Heart right ventricle (tissue), 16 donors: ENCODE data around the gene RIT2. TPM values are rescaled to one million over a fixed set of nuclear protein-coding genes. Genes with fewer than 3 reads are reported as not detected.

Experiments used
- ATAC-seq, 8 donors: fragments of 200-7000 bp; cut with Tn5 transposase; one replicate each; pipeline ENCODE4 v1.9.1; 2020; ENCODE audit warnings: mild to moderate bottlenecking in 8 of 8, moderate library complexity in 8 of 8, moderate number of reproducible peaks in 1 of 8
- DNase-seq, 2 donors: peaks; one replicate each; pipeline ENCODE4 v3.0.0-alpha.2; 2020
- H3K27ac ChIP-seq, 10 donors: fragments of 200-600 bp; sonication (generic) in 2 of 10; one replicate each; pipeline versions ENCODE4 v1.5.0 to v1.8.0; 2020 to 2022; ENCODE audit warnings: mild to moderate bottlenecking in 3 of 10
- H3K27me3 ChIP-seq, 7 donors: fragments of 200-600 bp; one replicate each; pipeline ENCODE4 v1.8.0; 2021 to 2022; ENCODE audit warnings: mild to moderate bottlenecking in 2 of 7
- H3K36me3 ChIP-seq, 9 donors: fragments of 200-600 bp; sonication (generic) in 1 of 9; one replicate each; pipeline versions ENCODE4 v1.5.0 to v1.8.0; 2020 to 2022; ENCODE audit warnings: mild to moderate bottlenecking in 2 of 9
- H3K4me1 ChIP-seq, 9 donors: fragments of 200-600 bp; sonication (generic) in 1 of 9; one replicate each; pipeline versions ENCODE4 v1.5.0 to v1.8.0; 2020 to 2022; ENCODE audit warnings: mild to moderate bottlenecking in 4 of 9
- H3K4me3 ChIP-seq, 10 donors: fragments of 200-600 bp; sonication (generic) in 2 of 10; one replicate each; pipeline versions ENCODE4 v1.5.0 to v1.8.0; 2020 to 2022; ENCODE audit warnings: mild to moderate bottlenecking in 7 of 10, moderate library complexity in 2 of 10
- H3K9me3 ChIP-seq, 11 donors: fragments of 200-600 bp in 10 of 11; sonication (generic) in 2 of 11; one replicate each; pipeline versions ENCODE4 v1.5.0 to v1.8.0; 2013 to 2022; ENCODE audit warnings: mild to moderate bottlenecking in 2 of 11, control low read depth in 1 of 11, moderate library complexity in 1 of 11
- WGBS, 2 donors: extraction: QIAGEN DNeasy Blood & Tissue Kit; methylation state at CpG; one replicate each; pipeline ENCODE4 v1.1.7; 2013; ENCODE audit warnings: inconsistent platforms in 1 of 2; 5-methylcytosine and 5-hydroxymethylcytosine counted together
- intact Hi-C, 10 donors: fragments of 100-400 bp; cut with DNase I; formaldehyde crosslinking; loops; one replicate each; pipeline versions ENCODE4 v1.11.1 to v1.14.2; 2022
- polyA plus RNA-seq, 2 donors: library from polyadenylated mRNA; stranded (reverse); fragments of 200-250 nt; gene quantifications; one replicate each; pipeline ENCODE4 v1.2.3, GENCODE V29; 2013
- total RNA-seq, 10 donors: library from RNA; stranded (reverse); fragmentation: NEBNext Ultra II Directional in 3 of 10; extraction: Animal tissue kit (Norgen Biotek cat#: 25700) in 3 of 10; gene quantifications; one replicate each; pipeline versions ENCODE4 v1.2.1 to v1.2.4, GENCODE V29; 2021 to 2023
- TF ChIP-seq, protein P1 (sequence below), 9 donors: fragments of 200-600 bp; sonication (generic) in 2 of 9; IDR thresholded peaks; one replicate each; pipeline versions ENCODE4 v1.5.0 to v1.8.0; 2021 to 2022; ENCODE audit warnings: antibody characterized with exemption in 9 of 9, mild to moderate bottlenecking in 5 of 9, moderate library complexity in 1 of 9
- donor health status: Arrhythmogenic right ventricular cardiomyopathy.
- donor health status: ischemic (EF 13 %, LVEDD 7.1; RV severe dilation, severe dysfunction).
- donor health status: healthy with polysubstance abuse.
- donor health status: DM: no; HTN: yes; CAD: no.
- donor health status: DM: no; HTN: no; CAD: no.
- donor health status: ischemic (EF 25% LVEDD 6.9; RV normal size, moderate dysfunction).
- donor health status: ischemic (EF 25% LVEDD 5.7; RV mildly dilated, moderate dysfunction).
- donor health status: healthy.
- donor health status: DM: yes; HTN: yes; CAD: no.
- donor health status: Ischemic cardiomyopathy.
- donor health status: ischemic (EF 35%, LVEDD 5.7; RV mildly dilated, moderate dysfunction).
- donor health status: nonischemic (EF 11% LVEDD 7.7; RV severe dilation, severe dysfunction).
- donor health status: DM: yes; HTN: yes; CAD: no.
- donor health status: PGD.
- donor health status: ischemic (EF 29% LVEDD 5.4; RV normal size, mild dysfunction).
- donor health status: nonischemic (EF 23%, LVEDD 6.1; RV moderate dilation, normal function).

Gene RIT2
- total and polyA plus RNA-seq, 12 donors = not detected

DNA sequence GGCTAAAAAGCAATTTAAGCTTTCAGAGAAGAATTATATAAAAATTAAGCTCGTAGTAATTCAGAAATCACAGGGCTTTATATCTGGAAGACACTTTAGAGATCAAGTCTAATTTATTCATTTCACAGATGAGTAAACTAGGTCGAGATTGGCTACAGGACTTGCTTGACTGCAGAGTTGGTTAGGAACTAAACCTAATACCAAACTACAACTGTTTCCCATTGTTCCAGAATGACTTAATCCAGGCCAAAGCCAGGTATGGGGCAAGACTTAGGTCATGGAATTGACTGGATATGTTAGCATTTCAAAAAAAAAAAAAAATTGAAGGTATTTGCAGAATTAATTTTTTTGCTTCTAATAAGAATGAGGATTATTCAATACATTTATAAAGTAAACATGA is 146.1 kb downstream of the RIT2 start:
- no peaks in the 10 kb centered on the region for H3K36me3 ChIP-seq
- H3K27me3 ChIP-seq = no peaks in the 10 kb centered on the region
- H3K27ac ChIP-seq = no peak overlapping the region
- DNase-seq (no peak), ATAC-seq (no peak)
- intact Hi-C loops = no loop called here
- WGBS, 2 donors = 58 to 74% methylated on average over 2 of the region's 2 CpGs
- H3K9me3 ChIP-seq = no peaks in the 10 kb centered on the region
- no peak overlapping the region for H3K4me3 ChIP-seq
- TF ChIP-seq, protein P1, sequence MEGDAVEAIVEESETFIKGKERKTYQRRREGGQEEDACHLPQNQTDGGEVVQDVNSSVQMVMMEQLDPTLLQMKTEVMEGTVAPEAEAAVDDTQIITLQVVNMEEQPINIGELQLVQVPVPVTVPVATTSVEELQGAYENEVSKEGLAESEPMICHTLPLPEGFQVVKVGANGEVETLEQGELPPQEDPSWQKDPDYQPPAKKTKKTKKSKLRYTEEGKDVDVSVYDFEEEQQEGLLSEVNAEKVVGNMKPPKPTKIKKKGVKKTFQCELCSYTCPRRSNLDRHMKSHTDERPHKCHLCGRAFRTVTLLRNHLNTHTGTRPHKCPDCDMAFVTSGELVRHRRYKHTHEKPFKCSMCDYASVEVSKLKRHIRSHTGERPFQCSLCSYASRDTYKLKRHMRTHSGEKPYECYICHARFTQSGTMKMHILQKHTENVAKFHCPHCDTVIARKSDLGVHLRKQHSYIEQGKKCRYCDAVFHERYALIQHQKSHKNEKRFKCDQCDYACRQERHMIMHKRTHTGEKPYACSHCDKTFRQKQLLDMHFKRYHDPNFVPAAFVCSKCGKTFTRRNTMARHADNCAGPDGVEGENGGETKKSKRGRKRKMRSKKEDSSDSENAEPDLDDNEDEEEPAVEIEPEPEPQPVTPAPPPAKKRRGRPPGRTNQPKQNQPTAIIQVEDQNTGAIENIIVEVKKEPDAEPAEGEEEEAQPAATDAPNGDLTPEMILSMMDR (IDR thresholded peaks at IDR 0.05) = no peak
- no peaks in the 10 kb centered on the region for H3K4me1 ChIP-seq

DNA sequence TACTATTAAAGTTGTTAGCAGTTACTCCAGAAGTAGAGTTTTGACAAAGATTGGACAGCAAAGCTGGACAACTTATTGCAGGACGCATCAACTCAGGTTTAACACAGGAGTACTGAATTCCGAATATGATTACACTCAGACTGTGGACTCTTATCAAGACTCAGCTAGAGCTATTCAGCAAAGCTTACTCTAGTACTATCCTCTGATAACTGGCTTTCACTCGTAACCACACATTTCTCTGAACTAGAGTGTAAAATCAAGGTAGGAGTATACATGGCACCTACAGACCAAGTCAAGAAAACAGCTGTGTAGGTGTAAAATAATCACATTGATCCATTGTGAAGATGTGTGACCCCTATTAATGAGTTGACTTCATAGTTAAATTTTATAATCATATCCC is 154.2 kb downstream of the RIT2 start:
- no peaks in the 10 kb centered on the region for H3K9me3 ChIP-seq
- WGBS, 2 donors = 69 to 79% methylated on average over 3 of the region's 3 CpGs
- H3K27ac ChIP-seq = no peak overlapping the region
- H3K36me3 ChIP-seq = no peaks in the 10 kb centered on the region
- no peak for DNase-seq
- H3K4me3 ChIP-seq = no peak overlapping the region
- TF ChIP-seq, protein P1 (IDR thresholded peaks at IDR 0.05) = no peak
- H3K27me3 ChIP-seq = no peaks in the 10 kb centered on the region
- no peaks in the 10 kb centered on the region for H3K4me1 ChIP-seq
- intact Hi-C loops = no loop called here
- no peak for ATAC-seq

DNA sequence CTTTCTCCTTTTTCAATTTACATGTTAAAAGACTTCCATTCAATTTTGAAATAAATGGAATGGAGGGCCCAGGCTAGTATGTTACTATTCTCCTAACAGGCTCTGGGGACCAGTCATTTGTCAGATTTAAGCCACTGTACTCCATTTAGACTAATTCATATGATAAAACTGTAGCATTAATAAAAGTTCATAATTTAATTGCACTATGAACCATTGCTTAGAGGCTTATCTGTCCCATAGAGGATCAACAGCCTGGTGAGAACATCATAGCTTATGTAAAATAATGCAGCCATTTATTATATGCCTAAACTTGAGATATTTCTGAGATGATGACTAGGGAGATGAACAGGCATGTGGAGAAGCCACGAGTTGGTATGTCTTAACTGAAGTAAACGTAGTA is 156.0 kb downstream of the RIT2 start:
- 64 to 75% methylated on average over 2 of the region's 2 CpGs for WGBS, 2 donors
- no peaks in the 10 kb centered on the region for H3K4me1 ChIP-seq
- H3K27me3 ChIP-seq = no peaks in the 10 kb centered on the region
- DNase-seq (no peak), ATAC-seq (no peak)
- no peaks in the 10 kb centered on the region for H3K36me3 ChIP-seq
- H3K4me3 ChIP-seq = no peak overlapping the region
- no peak overlapping the region for H3K27ac ChIP-seq
- TF ChIP-seq, protein P1 (IDR thresholded peaks at IDR 0.05) = no peak
- intact Hi-C loops = no loop called here
- no peaks in the 10 kb centered on the region for H3K9me3 ChIP-seq

DNA sequence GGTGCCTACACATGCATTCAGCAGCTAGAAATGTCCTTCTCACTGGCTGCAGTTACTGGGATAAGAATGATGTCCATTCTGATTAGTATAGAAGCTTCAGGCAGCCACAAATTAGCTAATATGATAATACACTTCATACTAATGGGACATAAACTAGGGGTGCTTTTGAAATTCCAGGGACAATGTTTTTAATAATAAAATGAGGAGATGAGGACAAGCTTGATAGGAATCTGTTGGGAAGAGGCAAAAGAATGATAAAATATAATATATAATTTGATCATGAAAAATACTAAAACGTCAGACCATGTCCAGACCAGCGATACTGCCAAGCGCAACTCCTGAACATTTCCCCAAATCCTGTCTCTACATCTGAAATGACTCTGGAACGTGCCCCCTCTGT is 157.1 kb downstream of the RIT2 start:
- Histone ChIP-seq H3K9me3 (no peaks in the 10 kb centered on the region), H3K4me1 (no peaks in the 10 kb centered on the region), H3K27me3 (no peaks in the 10 kb centered on the region), H3K4me3 (no peak overlapping the region), H3K36me3 (no peaks in the 10 kb centered on the region), H3K27ac (no peak overlapping the region)
- intact Hi-C loops = no loop called here
- TF ChIP-seq, protein P1 (IDR thresholded peaks at IDR 0.05) = no peak
- DNase-seq = no peak
- WGBS, 2 donors = 83 to 89% methylated on average over 4 of the region's 4 CpGs
- ATAC-seq = no peak

DNA sequence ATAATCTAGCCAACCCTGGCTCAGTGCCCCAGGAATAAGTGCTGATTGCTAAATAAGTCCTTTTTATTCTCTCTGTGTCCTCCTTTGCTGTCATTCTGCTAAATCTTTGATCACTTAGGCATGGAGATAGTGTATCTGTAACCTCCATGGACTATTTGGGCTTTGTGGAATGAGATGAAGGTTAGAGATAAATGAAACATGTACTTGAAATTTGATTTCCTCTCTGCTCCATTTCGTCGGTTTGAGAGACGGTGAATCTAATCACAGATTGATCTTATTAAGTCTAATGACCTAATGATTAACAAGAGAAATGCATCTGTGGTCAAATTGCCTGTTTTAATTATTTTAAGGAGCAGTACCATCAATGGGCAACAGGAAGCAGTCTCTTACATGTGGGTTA is 159.2 kb downstream of the RIT2 start:
- no peaks in the 10 kb centered on the region for H3K36me3 ChIP-seq
- TF ChIP-seq, protein P1 (IDR thresholded peaks at IDR 0.05) = no peak
- DNase-seq (no peak), ATAC-seq (no peak)
- no peak overlapping the region for H3K4me3 ChIP-seq
- WGBS, 2 donors = 84 to 85% methylated on average over 3 of the region's 3 CpGs
- H3K9me3 ChIP-seq = no peaks in the 10 kb centered on the region
- intact Hi-C loops = no loop called here
- H3K4me1 ChIP-seq = no peaks in the 10 kb centered on the region
- no peaks in the 10 kb centered on the region for H3K27me3 ChIP-seq
- H3K27ac ChIP-seq = no peak overlapping the region
